HUES64 (cell line): ENCODE measurements around the gene CEP112.

Experiments used
- H3K27ac ChIP-seq: 2 replicates; pipeline ENCODE4 v1.7.0; 2013; ENCODE audit warnings: low read depth, low read length, inconsistent platforms
- H3K27me3 ChIP-seq: 2 replicates; pipeline ENCODE4 v1.6.1; 2013; ENCODE audit warnings: mild to moderate bottlenecking, low read length; ENCODE audit not compliant: insufficient read depth
- H3K36me3 ChIP-seq: 2 replicates; pipeline ENCODE4 v1.6.1; 2013; ENCODE audit warnings: mild to moderate bottlenecking, low read length; ENCODE audit not compliant: insufficient read depth
- H3K4me1 ChIP-seq: 2 replicates; pipeline ENCODE4 v1.6.1; 2013; ENCODE audit warnings: mild to moderate bottlenecking, low read length, moderate library complexity; ENCODE audit not compliant: insufficient read depth
- H3K4me3 ChIP-seq: 2 replicates; pipeline ENCODE4 v1.5.1; 2013; ENCODE audit warnings: mild to moderate bottlenecking, low read length, moderate library complexity
- H3K9ac ChIP-seq: 2 replicates; pipeline ENCODE4 v1.6.1; 2013; ENCODE audit warnings: mild to moderate bottlenecking, low read depth, low read length
- H3K9me3 ChIP-seq: 2 replicates; pipeline ENCODE4 v1.6.1; 2013; ENCODE audit warnings: low read depth, low read length; ENCODE audit not compliant: insufficient read depth
- WGBS: fragments of 150-250, 120-280 bp; methylation state at CpG from one replicate; pipeline ENCODE4 v1.1.7; 2013; ENCODE audit warnings: missing lambda C conversion rate; 5-methylcytosine and 5-hydroxymethylcytosine counted together

The CEP112 gene

GRCh38 chr17:65679165-65679845 lies 512.6 kb downstream of the CEP112 start:
- H3K36me3 ChIP-seq, result no peaks in the 10 kb centered on the region
- 97% methylated on average over 3 of the region's 3 CpGs for WGBS
- H3K9ac ChIP-seq, result no peak overlapping the region
- H3K27ac ChIP-seq, result no peak overlapping the region
- peaks cover 3% of the 10 kb centered on the region; the same call in 1 of the 2 replicates for H3K27me3 ChIP-seq
- no peaks in the 10 kb centered on the region for H3K9me3 ChIP-seq
- 0 out of 2 replicates have a peak, but pooled peaks cover 4% of the 10 kb centered on the region for H3K4me1 ChIP-seq
- H3K4me3 ChIP-seq, result no peak overlapping the region

GRCh38 chr17:65678546-65678945 lies 513.4 kb downstream of the CEP112 start:
- H3K9me3 ChIP-seq, result no peaks in the 10 kb centered on the region
- 81% methylated on average over 9 of the region's 9 CpGs for WGBS
- H3K27ac ChIP-seq, result no peak overlapping the region
- no peaks in the 10 kb centered on the region for H3K36me3 ChIP-seq
- peaks cover 3% of the 10 kb centered on the region; the same call in 1 of the 2 replicates for H3K27me3 ChIP-seq
- H3K4me1 ChIP-seq, result 0 out of 2 replicates have a peak, but pooled peaks cover 4% of the 10 kb centered on the region
- H3K9ac ChIP-seq, result no peak overlapping the region
- no peak overlapping the region for H3K4me3 ChIP-seq

GRCh38 chr17:65677932-65678331 lies 514.0 kb downstream of the CEP112 start:
- Histone ChIP-seq H3K9ac (no peak overlapping the region), H3K27ac (no peak overlapping the region), H3K4me3 (no peak overlapping the region), H3K4me1 (no peaks in the 10 kb centered on the region), H3K36me3 (no peaks in the 10 kb centered on the region), H3K27me3 (peaks cover 3% of the 10 kb centered on the region; the same call in 1 of the 2 replicates), H3K9me3 (no peaks in the 10 kb centered on the region)
- 90% methylated on average over 2 of the region's 2 CpGs for WGBS

- 100% methylated on average over 1 of the region's 1 CpG for WGBS
- Histone ChIP-seq H3K27ac (no peak overlapping the region), H3K4me1 (0 out of 2 replicates have a peak, but pooled peaks cover 3% of the 10 kb centered on the region), H3K9me3 (no peaks in the 10 kb centered on the region), H3K27me3 (no peaks in the 10 kb centered on the region), H3K4me3 (no peak overlapping the region), H3K36me3 (no peaks in the 10 kb centered on the region), H3K9ac (no peak overlapping the region)
Observed at GRCh38 chr17:65674246-65675045, 517.5 kb downstream of the CEP112 start.

- H3K9me3 ChIP-seq, result no peaks in the 10 kb centered on the region
- no peak overlapping the region for H3K9ac ChIP-seq
- H3K27me3 ChIP-seq, result no peaks in the 10 kb centered on the region
- no peaks in the 10 kb centered on the region for H3K36me3 ChIP-seq
- WGBS, result 91% methylated on average over 5 of the region's 7 CpGs
- peaks cover 21% of the 10 kb centered on the region; the same call in 1 of the 2 replicates for H3K4me1 ChIP-seq
- no peak overlapping the region for H3K4me3 ChIP-seq
- H3K27ac ChIP-seq, result no peak overlapping the region
Observed at GRCh38 chr17:65670667-65671371, 521.1 kb downstream of the CEP112 start.

- Histone ChIP-seq H3K4me1 (peaks cover 21% of the 10 kb centered on the region; the same call in 1 of the 2 replicates), H3K27me3 (no peaks in the 10 kb centered on the region), H3K36me3 (no peaks in the 10 kb centered on the region), H3K27ac (no peak overlapping the region), H3K4me3 (no peak overlapping the region), H3K9me3 (no peaks in the 10 kb centered on the region), H3K9ac (no peak overlapping the region)
- whole genome bisulfite sequencing, result 94% methylated on average over 5 of the region's 5 CpGs
Observed at GRCh38 chr17:65668211-65668610, 523.7 kb downstream of the CEP112 start.

- peaks cover 21% of the 10 kb centered on the region; the same call in 1 of the 2 replicates for H3K4me1 ChIP-seq
- no peak overlapping the region for H3K4me3 ChIP-seq
- no peaks in the 10 kb centered on the region for H3K27me3 ChIP-seq
- H3K36me3 ChIP-seq, result no peaks in the 10 kb centered on the region
- WGBS, result 93% methylated on average over 8 of the region's 8 CpGs
- no peak overlapping the region for H3K27ac ChIP-seq
- H3K9ac ChIP-seq, result no peak overlapping the region
- no peaks in the 10 kb centered on the region for H3K9me3 ChIP-seq
Observed at GRCh38 chr17:65667656-65668055, 524.3 kb downstream of the CEP112 start.

GRCh38 chr17:65666876-65667321 lies 525.0 kb downstream of the CEP112 start:
- no peaks in the 10 kb centered on the region for H3K27me3 ChIP-seq
- H3K9me3 ChIP-seq, result no peaks in the 10 kb centered on the region
- H3K4me1 ChIP-seq, result peaks cover 21% of the 10 kb centered on the region; the same call in 1 of the 2 replicates
- no peak overlapping the region for H3K27ac ChIP-seq
- no peaks in the 10 kb centered on the region for H3K36me3 ChIP-seq
- no peak overlapping the region for H3K9ac ChIP-seq
- no peak overlapping the region for H3K4me3 ChIP-seq
- 64% methylated on average over 1 of the region's 1 CpG for WGBS

GRCh38 chr17:65665966-65666365 lies 526.0 kb downstream of the CEP112 start:
- no peaks in the 10 kb centered on the region for H3K36me3 ChIP-seq
- no peaks in the 10 kb centered on the region for H3K9me3 ChIP-seq
- peaks cover 19% of the 10 kb centered on the region; the same call in 1 of the 2 replicates for H3K4me1 ChIP-seq
- H3K27ac ChIP-seq, result no peak overlapping the region
- no peak overlapping the region for H3K9ac ChIP-seq
- WGBS, result 94% methylated on average over 2 of the region's 2 CpGs
- no peaks in the 10 kb centered on the region for H3K27me3 ChIP-seq
- no peak overlapping the region for H3K4me3 ChIP-seq

GRCh38 chr17:65664696-65665095 lies 527.2 kb downstream of the CEP112 start:
- Histone ChIP-seq H3K9ac (no peak overlapping the region), H3K9me3 (no peaks in the 10 kb centered on the region), H3K4me1 (peaks cover 18% of the 10 kb centered on the region; the same call in 1 of the 2 replicates), H3K36me3 (no peaks in the 10 kb centered on the region), H3K27ac (no peak overlapping the region), H3K27me3 (no peaks in the 10 kb centered on the region), H3K4me3 (no peak overlapping the region)
- 98% methylated on average over 1 of the region's 1 CpG for WGBS

- H3K4me3 ChIP-seq, result no peak overlapping the region
- H3K9me3 ChIP-seq, result no peaks in the 10 kb centered on the region
- no peak overlapping the region for H3K27ac ChIP-seq
- H3K4me1 ChIP-seq, result peaks cover 18% of the 10 kb centered on the region; the same call in 1 of the 2 replicates
- no peaks in the 10 kb centered on the region for H3K27me3 ChIP-seq
- H3K36me3 ChIP-seq, result no peaks in the 10 kb centered on the region
- 95% methylated on average over 4 of the region's 4 CpGs for WGBS
- H3K9ac ChIP-seq, result no peak overlapping the region
Observed at GRCh38 chr17:65664266-65664665, 527.7 kb downstream of the CEP112 start.
